Breast epithelium (tissue), 4 donors: ENCODE data around the gene RABEP2. TPM values are rescaled to one million over a fixed set of nuclear protein-coding genes. Genes with fewer than 3 reads are reported as not detected.

ENCODE experiments used
- DNase-seq, 2 donors: peaks; one replicate each; pipeline ENCODE4 v3.0.0-alpha.2; 2019; ENCODE audit warnings: low spot score in 2 of 2
- H3K27ac ChIP-seq, 2 donors: fragments of 200-600 bp; sonication (generic) in 1 of 2; one replicate each; pipeline ENCODE4 v1.5.1; 2016 to 2019; ENCODE audit warnings: mild to moderate bottlenecking in 1 of 2
- H3K27me3 ChIP-seq, 2 donors: fragments of 200-600 bp; sonication (generic) in 1 of 2; one replicate each; pipeline versions ENCODE4 v1.5.1 to v1.6.0; 2017 to 2019; ENCODE audit warnings: control low read depth in 1 of 2, mild to moderate bottlenecking in 1 of 2
- H3K36me3 ChIP-seq: fragments of 200-600 bp; one replicate; pipeline ENCODE4 v1.5.1; 2019
- H3K4me1 ChIP-seq, 2 donors: fragments of 200-600 bp; sonication (generic); one replicate each; pipeline ENCODE4 v1.5.1; 2016 to 2019; ENCODE audit warnings: control low read depth in 1 of 2
- H3K4me3 ChIP-seq, 3 donors: fragments of 200-600 bp; sonication (generic); 1 replicate in 2 of 3; 2 replicates in 1 of 3; pipeline ENCODE4 v1.5.1; 2016 to 2019; ENCODE audit warnings: mild to moderate bottlenecking in 3 of 3, moderate library complexity in 2 of 3
- H3K9me3 ChIP-seq, 2 donors: fragments of 200-600 bp; sonication (generic) in 1 of 2; one replicate each; pipeline ENCODE4 v1.5.1; 2016 to 2019; ENCODE audit warnings: control low read depth in 1 of 2
- CTCF ChIP-seq, 3 donors: fragments of 450-650 bp; IDR thresholded peaks; one replicate each; pipeline ENCODE4 v1.5.1; 2016 to 2017; ENCODE audit warnings: antibody characterized with exemption in 3 of 3, mild to moderate bottlenecking in 3 of 3, moderate library complexity in 3 of 3
- POLR2A ChIP-seq: fragments of 450-650 bp; IDR thresholded peaks from one replicate; pipeline ENCODE4 v1.6.1; 2016; ENCODE audit warnings: antibody characterized with exemption, mild to moderate bottlenecking, moderate library complexity
- POLR2AphosphoS5 ChIP-seq, 3 donors: sonication (generic); formaldehyde crosslinking; IDR thresholded peaks; one replicate each; pipeline ENCODE4 v1.6.1; 2017; ENCODE audit warnings: antibody characterized with exemption in 3 of 3
- intact Hi-C: fragments of 100-400 bp; cut with DNase I; formaldehyde crosslinking; loops from one replicate; pipeline ENCODE4 v1.15.1; 2023; ENCODE audit warnings: low total_unique reads
- total RNA-seq, 3 donors: library from RNA; depleted of rRNA; stranded (reverse); fragments of >200 nt; gene quantifications; one replicate each; pipeline ENCODE4 v1.1.0, GENCODE V29; 2016

RABEP2 gene
- total RNA-seq, 3 donors from 2014 or later: 14.2 to 35.1 (median 25.6) TPM

GRCh38 chr16:28917095-28917494 lies 7.9 kb downstream of the RABEP2 start:
- Histone ChIP-seq H3K36me3 (no peaks in the 10 kb centered on the region), H3K27me3 (no peaks in the 10 kb centered on the region), H3K4me3 (no peak overlapping the region), H3K9me3 (no peaks in the 10 kb centered on the region), H3K4me1 (no peaks in the 10 kb centered on the region), H3K27ac (no peak overlapping the region)
- TF ChIP-seq POLR2A (no peak), CTCF (IDR thresholded peaks at IDR 0.05) (no peak), POLR2AphosphoS5 (IDR thresholded peaks at IDR 0.05) (no peak)
- intact Hi-C loops: no loop called here
- DNase-seq: no peak

- intact Hi-C loops: no loop called here
- Histone ChIP-seq H3K4me3 (no peak overlapping the region), H3K36me3 (no peaks in the 10 kb centered on the region), H3K4me1 (no peaks in the 10 kb centered on the region), H3K9me3 (no peaks in the 10 kb centered on the region), H3K27me3 (no peaks in the 10 kb centered on the region), H3K27ac (no peak overlapping the region)
- no peak for DNase-seq
- no peak for TF ChIP-seq CTCF (IDR thresholded peaks at IDR 0.05)
Observed at GRCh38 chr16:28915181-28915580, 9.9 kb downstream of the RABEP2 start.

DNA sequence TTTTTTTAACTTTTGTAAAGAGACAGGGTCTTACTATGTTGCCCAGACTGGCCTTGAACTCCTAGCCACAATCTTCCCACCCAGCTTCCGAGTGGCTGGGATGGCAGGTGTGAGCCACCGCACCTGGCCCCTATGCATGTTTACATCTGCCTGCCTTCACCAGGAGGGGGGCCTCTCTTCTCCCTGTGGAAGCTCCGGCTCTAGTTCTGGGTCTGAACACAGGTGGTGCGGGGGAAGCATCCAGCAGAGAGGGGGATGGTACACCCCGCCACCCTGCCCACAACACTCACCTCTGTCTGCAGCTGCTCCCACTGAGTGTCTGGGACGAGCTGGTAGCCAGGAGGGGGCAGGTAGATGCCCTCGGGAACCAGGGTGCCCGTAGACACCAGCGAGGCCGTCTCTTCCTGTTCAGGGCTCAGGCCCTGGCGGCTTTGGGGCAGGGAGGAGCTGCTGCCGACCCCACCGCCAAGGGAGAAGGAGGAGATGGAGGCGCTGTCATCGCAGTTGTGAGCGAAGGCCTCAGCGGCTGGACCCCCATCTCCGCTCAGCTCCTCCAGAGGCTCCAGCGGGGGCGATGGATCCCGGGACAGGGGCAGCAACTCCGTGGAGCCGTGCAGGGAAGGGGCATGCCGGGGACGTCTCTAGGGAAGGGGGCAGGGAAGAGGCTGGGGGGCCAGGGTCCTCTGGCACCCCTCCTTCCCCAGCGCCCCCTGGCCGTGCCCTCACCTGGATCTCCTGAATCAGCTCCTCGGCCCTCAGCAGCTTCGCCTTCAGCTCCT lies 10.9 kb downstream of the RABEP2 start:
- no peak for TF ChIP-seq POLR2A
- no peak for TF ChIP-seq CTCF (IDR thresholded peaks at IDR 0.05)
- TF ChIP-seq POLR2AphosphoS5 (IDR thresholded peaks at IDR 0.05): no peak
- Histone ChIP-seq H3K27me3 (no peaks in the 10 kb centered on the region), H3K4me1 (no peaks in the 10 kb centered on the region), H3K36me3 (no peaks in the 10 kb centered on the region), H3K4me3 (no peak overlapping the region), H3K27ac (no peak overlapping the region), H3K9me3 (no peaks in the 10 kb centered on the region)
- intact Hi-C loops: no loop called here
- no peak for DNase-seq

DNA sequence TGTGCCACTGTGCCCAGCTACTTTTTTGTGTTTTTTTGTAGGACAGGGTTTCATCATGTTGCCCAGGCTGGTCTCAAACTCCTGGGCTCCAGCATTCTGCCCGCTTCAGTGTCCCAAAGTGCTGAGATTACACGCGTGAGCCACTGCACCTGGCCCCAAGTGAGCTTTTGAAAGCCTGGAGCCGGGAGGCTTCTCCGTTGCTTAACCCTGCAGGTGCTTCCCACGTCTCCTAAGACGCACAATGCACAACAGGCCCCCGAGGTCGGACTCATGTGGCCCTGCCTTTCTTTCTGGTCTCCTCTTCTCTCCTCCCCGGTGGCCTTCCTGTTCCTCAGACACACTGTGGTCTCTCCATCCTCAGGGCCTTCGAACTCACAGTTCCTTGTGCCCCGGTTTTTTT lies 12.5 kb downstream of the RABEP2 start:
- intact Hi-C loops: no loop called here
- DNase-seq: no peak
- Histone ChIP-seq H3K36me3 (peaks cover 4% of the 10 kb centered on the region), H3K4me1 (no peaks in the 10 kb centered on the region), H3K4me3 (no peak overlapping the region), H3K27me3 (no peaks in the 10 kb centered on the region), H3K27ac (no peak overlapping the region), H3K9me3 (no peaks in the 10 kb centered on the region)
- TF ChIP-seq POLR2A (no peak), CTCF (IDR thresholded peaks at IDR 0.05) (no peak), POLR2AphosphoS5 (IDR thresholded peaks at IDR 0.05) (no peak)

DNA sequence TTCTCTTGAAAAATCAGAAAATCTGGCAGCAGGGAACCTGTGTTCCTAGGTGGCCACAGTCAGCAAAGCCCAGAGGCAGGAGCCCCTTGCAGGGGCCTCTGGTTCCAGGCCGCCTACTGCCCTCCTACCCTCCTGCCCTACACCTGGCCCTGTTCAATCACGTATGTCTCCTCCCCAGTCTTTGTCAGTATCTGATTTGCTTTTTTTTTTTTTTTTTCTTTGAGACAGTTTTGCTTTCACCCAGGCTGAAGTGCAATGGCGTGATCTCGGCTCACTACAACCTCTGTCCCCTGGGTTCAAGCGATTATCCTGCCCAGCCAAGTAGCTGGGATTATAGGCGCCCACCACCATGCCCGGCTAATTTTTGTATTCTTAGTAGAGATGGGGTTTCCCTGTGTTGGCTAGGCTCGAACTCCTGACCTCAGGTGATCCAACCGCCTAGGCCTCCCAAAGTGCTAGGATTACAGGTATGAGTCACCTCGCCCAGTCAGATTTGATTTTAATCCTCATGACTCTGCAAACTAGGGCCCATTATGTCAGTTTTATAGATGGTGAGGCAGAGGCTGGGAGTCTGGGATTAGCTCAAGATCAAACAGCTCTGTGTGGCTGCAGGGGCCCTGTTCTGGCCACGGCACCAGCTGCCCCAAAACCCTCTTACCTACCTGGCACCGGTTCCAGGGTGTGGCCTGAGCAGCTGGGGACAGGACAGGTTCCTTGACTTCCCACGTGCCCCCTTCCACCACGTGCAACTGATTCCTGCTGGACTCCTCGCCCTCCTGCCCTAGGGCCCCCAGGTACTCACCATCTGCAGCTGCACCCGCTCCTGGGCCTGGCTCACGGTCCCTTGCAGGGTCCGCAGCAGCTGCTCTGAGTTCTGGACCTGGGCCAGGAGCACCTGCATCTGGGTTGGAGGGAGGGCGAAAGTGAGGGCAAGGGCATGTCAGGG lies 14.7 kb downstream of the RABEP2 start:
- DNase-seq: no peak
- Histone ChIP-seq H3K4me1 (no peaks in the 10 kb centered on the region), H3K27me3 (no peaks in the 10 kb centered on the region), H3K9me3 (no peaks in the 10 kb centered on the region), H3K4me3 (no peak overlapping the region), H3K27ac (no peak overlapping the region), H3K36me3 (peaks cover 4% of the 10 kb centered on the region)
- intact Hi-C loops: no loop called here
- TF ChIP-seq POLR2A (no peak), CTCF (IDR thresholded peaks at IDR 0.05) (no peak), POLR2AphosphoS5 (IDR thresholded peaks at IDR 0.05) (no peak)
